Panc1 (cell line): ENCODE data around the gene PHKA2.

ENCODE experiments used
- CTCF ChIP-seq: fragments of 450-650 bp; IDR thresholded peaks from 2 replicates; pipeline ENCODE4 v1.5.1; 2017; ENCODE audit warnings: mild to moderate bottlenecking
- POLR2AphosphoS5 ChIP-seq: IDR thresholded peaks from 2 replicates; pipeline ENCODE4 v1.6.1; 2012; ENCODE audit warnings: mild to moderate bottlenecking, low read depth, low read length, moderate library complexity
- REST ChIP-seq, 2 experiments: IDR thresholded peaks; 2 replicates each; pipeline ENCODE4 v1.6.1; 2011 to 2012; ENCODE audit warnings: low read depth in 2 of 2, control low read depth in 1 of 2, low read length in 1 of 2, mild to moderate bottlenecking in 1 of 2, moderate library complexity in 1 of 2; ENCODE audit not compliant: insufficient read depth in 1 of 2
- SIN3A ChIP-seq: IDR thresholded peaks from 2 replicates; pipeline ENCODE4 v1.6.1; 2012; ENCODE audit warnings: low read depth, mild to moderate bottlenecking, low read length, moderate library complexity, borderline replicate concordance; ENCODE audit not compliant: insufficient read depth
- TCF7L2 ChIP-seq: IDR thresholded peaks from 2 replicates; pipeline ENCODE4 v1.6.1; 2011; ENCODE audit warnings: mild to moderate bottlenecking, low read depth, low read length, inconsistent platforms

- TF ChIP-seq CTCF: no peak
- TF ChIP-seq SIN3A: no peak
- TF ChIP-seq REST (IDR thresholded peaks at IDR 0.05; ENCODE audit: insufficient read depth in 1 of 2, low read depth in 2 of 2, low read length in 1 of 2): no peak
- no peak for TF ChIP-seq POLR2AphosphoS5
- no peak for TF ChIP-seq TCF7L2
Observed at GRCh38 chrX:18872621-18873020, 111.3 kb downstream of the PHKA2 start.
